ENCODE data around the gene LDAH. TPM values are rescaled to one million over a fixed set of nuclear protein-coding genes. Genes with fewer than 3 reads are reported as not detected.

Gene LDAH
- total RNA-seq, 4 donors from 2014 or later: 7.5 to 58.5 (median 15.2) TPM

- TF ChIP-seq POLR2A (IDR thresholded peaks at IDR 0.05): no peak
- no peak for TF ChIP-seq CTCF (IDR thresholded peaks at IDR 0.05)
- no peak for TF ChIP-seq POLR2AphosphoS5 (IDR thresholded peaks at IDR 0.05)
- no peak for DNase-seq
- no peak overlapping the region for H3K27ac ChIP-seq
- H3K4me3 ChIP-seq: no peak overlapping the region
- H3K9me3 ChIP-seq: no peaks in the 10 kb centered on the region
- H3K27me3 ChIP-seq: peaks cover 72% of the 10 kb centered on the region
- 74% methylated on average over 5 of the region's 5 CpGs; no CpG with 5 or more reads in 1 of the 2 donors for WGBS, 2 donors (ENCODE audit: low coverage in 1 of 2)
- in situ Hi-C loops (cut with MboI; ENCODE audit: low pct_ligation_motif_present in 1 of 4, low pct_unique_long_range_greater_than_20kb in 1 of 4, low sequenced_read_pairs in 3 of 4) (loop anchor here (5.0 to 25.0 kb wide), 3 partner anchors 300 to 450 kb away; partner anchors contain the start of gene TDRD15 (in 3 of the 4)), intact Hi-C loops (cut with DNase I; ENCODE audit: low total_unique reads) (no loop called here)
- H3K36me3 ChIP-seq: no peaks in the 10 kb centered on the region
- H3K4me1 ChIP-seq: peaks cover 16 to 27% (median 21%) of the 10 kb centered on the region in 4 donors
Observed at GRCh38 chr2:20662308-20662937, 160.5 kb downstream of the LDAH start.

- Histone ChIP-seq H3K36me3 (no peaks in the 10 kb centered on the region), H3K4me3 (no peak overlapping the region), H3K9me3 (no peaks in the 10 kb centered on the region), H3K4me1 (peaks cover 15 to 22% (median 16%) of the 10 kb centered on the region in 4 donors), H3K27ac (no peak overlapping the region), H3K27me3 (peaks cover 66% of the 10 kb centered on the region)
- in situ Hi-C loops (cut with MboI; ENCODE audit: low pct_ligation_motif_present in 1 of 4, low pct_unique_long_range_greater_than_20kb in 1 of 4, low sequenced_read_pairs in 3 of 4) (loop anchor here (5.0 to 25.0 kb wide), 3 partner anchors 301 to 451 kb away; partner anchors contain the start of gene TDRD15 (in 3 of the 4)), intact Hi-C loops (cut with DNase I; ENCODE audit: low total_unique reads) (no loop called here)
- peak; percentile 73 for DNase-seq
- TF ChIP-seq CTCF (IDR thresholded peaks at IDR 0.05): peak; percentile 93 to 99 (median 96)
- no peak for TF ChIP-seq POLR2A (IDR thresholded peaks at IDR 0.05)
- WGBS, 2 donors (ENCODE audit: low coverage in 1 of 2): 32 to 53% methylated on average over 4 to 10 of the region's 11 CpGs
Observed at GRCh38 chr2:20661421-20662307, 161.2 kb downstream of the LDAH start.

GRCh38 chr2:20660506-20661420 lies 162.1 kb downstream of the LDAH start:
- 36 to 49% methylated on average over 2 to 8 of the region's 8 CpGs for WGBS, 2 donors (ENCODE audit: low coverage in 1 of 2)
- no peak overlapping the region for H3K4me3 ChIP-seq

More at GRCh38 chr2:20660506-20661420, 162.1 kb downstream of the LDAH start:
- DNase-seq: no peak
- H3K36me3 ChIP-seq: no peaks in the 10 kb centered on the region
- H3K27me3 ChIP-seq: peaks cover 57% of the 10 kb centered on the region
- in situ Hi-C loops (cut with MboI; ENCODE audit: low pct_ligation_motif_present in 1 of 4, low pct_unique_long_range_greater_than_20kb in 1 of 4, low sequenced_read_pairs in 3 of 4) (loop anchor here (5.0 to 25.0 kb wide), 3 partner anchors 302 to 452 kb away; partner anchors contain the start of gene TDRD15 (in 3 of the 4)), intact Hi-C loops (cut with DNase I; ENCODE audit: low total_unique reads) (no loop called here)
- TF ChIP-seq CTCF (IDR thresholded peaks at IDR 0.05): no peak
- TF ChIP-seq POLR2A (IDR thresholded peaks at IDR 0.05): no peak
- no peak for TF ChIP-seq POLR2AphosphoS5 (IDR thresholded peaks at IDR 0.05)
- TF ChIP-seq EP300 (IDR thresholded peaks at IDR 0.05; ENCODE audit: low read depth): no peak
- H3K27ac ChIP-seq: no peak overlapping the region
- peaks cover 6 to 13% (median 7%) of the 10 kb centered on the region in 4 donors for H3K4me1 ChIP-seq
- no peaks in the 10 kb centered on the region for H3K9me3 ChIP-seq
